ENCODE data around the gene PDCL2. TPM values are rescaled to one million over a fixed set of nuclear protein-coding genes. Genes with fewer than 3 reads are reported as not detected.

Gene PDCL2
- total RNA-seq, 4 donors from 2014 or later, result not detected

- intact Hi-C loops (cut with DNase I; ENCODE audit: low total_unique reads), result loop anchor here (5.0 kb wide), 1 partner anchor 187 kb away; no protein-coding TSS in a partner anchor
- no peak for TF ChIP-seq POLR2A (IDR thresholded peaks at IDR 0.05)
- TF ChIP-seq CTCF (IDR thresholded peaks at IDR 0.05), result no peak
Observed at GRCh38 chr4:55543858-55544257, 48.2 kb downstream of the PDCL2 start.

GRCh38 chr4:55540271-55540670, 51.8 kb downstream of the PDCL2 start:
- DNase-seq (ENCODE audit: low spot score in 2 of 2), result no peak
- 88 to 98% methylated on average over 3 of the region's 3 CpGs for WGBS, 2 donors
- no peak for TF ChIP-seq POLR2A (IDR thresholded peaks at IDR 0.05)
- TF ChIP-seq CTCF (IDR thresholded peaks at IDR 0.05), result no peak
- intact Hi-C loops (cut with DNase I; ENCODE audit: low total_unique reads), result loop anchor here (5.0 kb wide), 1 partner anchor 183 kb away; no protein-coding TSS in a partner anchor
- no peak overlapping the region for H3K4me3 ChIP-seq (ENCODE audit: low read depth, poor library complexity, severe bottlenecking)

More at GRCh38 chr4:55543858-55544257, 48.2 kb downstream of the PDCL2 start:
- no peak overlapping the region for H3K4me3 ChIP-seq (ENCODE audit: low read depth, poor library complexity, severe bottlenecking)
- DNase-seq (ENCODE audit: low spot score in 2 of 2), result no peak

- intact Hi-C loops (cut with DNase I; ENCODE audit: low total_unique reads), result loop anchor here (5.0 kb wide), 1 partner anchor 182 kb away; no protein-coding TSS in a partner anchor
- no peak for DNase-seq (ENCODE audit: low spot score in 2 of 2)
- TF ChIP-seq POLR2A (IDR thresholded peaks at IDR 0.05), result no peak
- TF ChIP-seq CTCF (IDR thresholded peaks at IDR 0.05), result no peak
- WGBS, 2 donors, result 88 to 89% methylated on average over 2 of the region's 2 CpGs
- no peak overlapping the region for H3K4me3 ChIP-seq (ENCODE audit: low read depth, poor library complexity, severe bottlenecking)
Observed at GRCh38 chr4:55539658-55540057, 52.4 kb downstream of the PDCL2 start.

GRCh38 chr4:55538531-55538930, 53.5 kb downstream of the PDCL2 start:
- no peak for DNase-seq (ENCODE audit: low spot score in 2 of 2)
- TF ChIP-seq CTCF (IDR thresholded peaks at IDR 0.05), result no peak
- TF ChIP-seq POLR2A (IDR thresholded peaks at IDR 0.05), result no peak
- no peak overlapping the region for H3K4me3 ChIP-seq (ENCODE audit: low read depth, poor library complexity, severe bottlenecking)
- intact Hi-C loops (cut with DNase I; ENCODE audit: low total_unique reads), result no loop called here

GRCh38 chr4:55534306-55534705, 57.7 kb downstream of the PDCL2 start:
- intact Hi-C loops (cut with DNase I; ENCODE audit: low total_unique reads), result no loop called here
- H3K4me3 ChIP-seq (ENCODE audit: low read depth, poor library complexity, severe bottlenecking), result no peak overlapping the region
- TF ChIP-seq CTCF (IDR thresholded peaks at IDR 0.05), result no peak
- no peak for TF ChIP-seq POLR2A (IDR thresholded peaks at IDR 0.05)
- no peak for DNase-seq (ENCODE audit: low spot score in 2 of 2)

GRCh38 chr4:55530691-55531090, 61.4 kb downstream of the PDCL2 start:
- no peak for DNase-seq (ENCODE audit: low spot score in 2 of 2)
- 89 to 96% methylated on average over 4 of the region's 4 CpGs for WGBS, 2 donors
- TF ChIP-seq CTCF (IDR thresholded peaks at IDR 0.05), result no peak
- no peak for TF ChIP-seq POLR2A (IDR thresholded peaks at IDR 0.05)
- no peak overlapping the region for H3K4me3 ChIP-seq (ENCODE audit: low read depth, poor library complexity, severe bottlenecking)
- intact Hi-C loops (cut with DNase I; ENCODE audit: low total_unique reads), result no loop called here
